ENCODE data around the gene DNAJB11. TPM values are rescaled to one million over a fixed set of nuclear protein-coding genes. Genes with fewer than 3 reads are reported as not detected.

DNAJB11 gene
- polyA plus RNA-seq, 1 experiment, result 56.2 TPM

DNA sequence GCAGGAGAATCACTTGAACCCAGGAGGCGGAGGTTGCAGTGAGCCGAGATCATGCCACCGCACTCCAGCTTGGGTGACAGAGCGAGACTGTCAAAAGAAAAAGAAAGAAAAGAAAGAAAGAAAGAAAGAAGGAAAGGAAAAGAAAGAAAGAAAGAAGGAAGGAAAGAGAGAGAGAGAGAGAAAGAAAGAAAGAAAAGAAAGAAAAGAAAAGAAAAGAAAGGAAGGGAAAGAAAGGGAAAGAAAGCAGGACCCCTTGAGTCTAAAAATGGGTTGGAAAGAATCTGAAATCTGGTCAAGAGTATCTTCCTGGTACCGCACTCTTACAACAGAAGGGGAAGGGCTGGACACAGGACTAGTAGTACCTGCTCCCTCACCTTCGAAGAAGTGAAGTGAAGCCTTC lies 45.9 kb upstream of the DNAJB11 start:
- POLR2A ChIA-PET, result no interaction called here
- Histone ChIP-seq H3K4me3 (ENCODE audit: low read depth, low read length) (no peak overlapping the region), H3K27ac (ENCODE audit: low read depth, low read length) (no peak overlapping the region), H3K9me3 (ENCODE audit: control insufficient read depth, insufficient read depth, low read length) (no peaks in the 10 kb centered on the region), H3K27me3 (ENCODE audit: control insufficient read depth, insufficient read depth, low read length) (peaks cover 4% of the 10 kb centered on the region)
- DNase-seq (ENCODE audit: low read depth, low spot score), result no peak
- TF ChIP-seq, protein P1, sequence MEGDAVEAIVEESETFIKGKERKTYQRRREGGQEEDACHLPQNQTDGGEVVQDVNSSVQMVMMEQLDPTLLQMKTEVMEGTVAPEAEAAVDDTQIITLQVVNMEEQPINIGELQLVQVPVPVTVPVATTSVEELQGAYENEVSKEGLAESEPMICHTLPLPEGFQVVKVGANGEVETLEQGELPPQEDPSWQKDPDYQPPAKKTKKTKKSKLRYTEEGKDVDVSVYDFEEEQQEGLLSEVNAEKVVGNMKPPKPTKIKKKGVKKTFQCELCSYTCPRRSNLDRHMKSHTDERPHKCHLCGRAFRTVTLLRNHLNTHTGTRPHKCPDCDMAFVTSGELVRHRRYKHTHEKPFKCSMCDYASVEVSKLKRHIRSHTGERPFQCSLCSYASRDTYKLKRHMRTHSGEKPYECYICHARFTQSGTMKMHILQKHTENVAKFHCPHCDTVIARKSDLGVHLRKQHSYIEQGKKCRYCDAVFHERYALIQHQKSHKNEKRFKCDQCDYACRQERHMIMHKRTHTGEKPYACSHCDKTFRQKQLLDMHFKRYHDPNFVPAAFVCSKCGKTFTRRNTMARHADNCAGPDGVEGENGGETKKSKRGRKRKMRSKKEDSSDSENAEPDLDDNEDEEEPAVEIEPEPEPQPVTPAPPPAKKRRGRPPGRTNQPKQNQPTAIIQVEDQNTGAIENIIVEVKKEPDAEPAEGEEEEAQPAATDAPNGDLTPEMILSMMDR (IDR thresholded peaks at IDR 0.05; ENCODE audit: low read depth, low read length), result no peak
- CTCF ChIA-PET, result no interaction called here

DNA sequence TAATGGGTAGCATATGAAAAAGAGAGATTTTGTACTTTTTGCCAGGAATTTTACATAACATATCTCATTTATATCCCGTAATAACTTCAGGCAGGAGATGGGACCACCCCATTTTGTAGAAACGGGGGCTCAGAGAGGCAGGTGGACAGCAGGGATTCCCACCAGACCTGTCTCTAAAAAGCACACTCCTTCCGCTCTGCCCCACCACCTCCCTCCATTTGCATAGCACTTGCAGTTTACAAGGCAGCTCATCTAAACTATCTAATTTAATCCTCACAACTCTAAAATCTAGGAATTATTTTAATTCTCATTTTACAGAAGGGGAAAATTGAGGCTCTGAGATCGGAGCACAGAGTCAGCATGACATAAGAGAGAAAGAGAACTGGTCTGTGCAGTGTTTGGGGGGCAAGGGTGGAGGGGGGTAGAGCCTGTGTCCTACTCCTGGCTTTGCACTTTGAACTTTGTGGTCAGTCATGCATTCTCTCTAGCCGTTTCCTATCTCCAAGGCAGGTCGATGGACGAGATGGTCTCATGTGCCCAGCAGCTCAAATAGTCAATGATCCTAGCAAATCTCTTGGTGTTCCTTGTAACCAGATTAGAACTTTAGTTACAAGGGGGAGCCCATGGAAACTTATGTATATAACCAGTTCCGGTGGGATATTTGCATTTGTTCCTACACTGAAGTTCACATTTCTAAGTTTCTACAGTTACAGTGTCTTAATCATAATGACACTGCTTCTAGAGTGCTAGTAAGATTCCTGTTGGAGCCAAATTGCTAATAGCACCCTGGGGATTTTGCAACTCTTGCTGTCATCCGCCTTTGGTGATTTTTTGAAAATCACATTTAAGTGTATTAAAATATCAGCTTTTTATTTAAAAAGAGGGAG lies 44.9 kb upstream of the DNAJB11 start:
- POLR2A ChIA-PET, result no interaction called here
- no peak for DNase-seq (ENCODE audit: low read depth, low spot score)
- CTCF ChIA-PET, result no interaction called here

DNA sequence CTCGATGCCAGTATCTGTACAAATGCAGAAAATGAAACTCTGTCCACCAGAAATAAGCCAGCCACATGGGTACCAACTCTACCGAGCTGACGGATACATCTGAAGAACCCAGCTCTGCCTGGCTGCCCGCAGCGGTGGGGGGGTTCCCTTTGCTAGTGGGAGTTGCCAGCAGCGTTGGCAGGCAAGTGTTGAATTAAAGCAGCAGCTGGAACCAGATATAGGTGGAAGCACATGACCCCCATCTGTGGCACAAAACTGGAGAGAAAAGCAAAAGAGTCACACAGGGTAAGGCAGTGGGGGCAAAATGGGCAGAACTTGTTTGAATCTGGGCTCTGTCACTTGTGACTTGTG lies 44.3 kb upstream of the DNAJB11 start:
- Histone ChIP-seq H3K27me3 (ENCODE audit: control insufficient read depth, insufficient read depth, low read length) (peaks cover 4% of the 10 kb centered on the region), H3K4me3 (ENCODE audit: low read depth, low read length) (no peak overlapping the region), H3K9me3 (ENCODE audit: control insufficient read depth, insufficient read depth, low read length) (no peaks in the 10 kb centered on the region), H3K27ac (ENCODE audit: low read depth, low read length) (no peak overlapping the region)
- DNase-seq (ENCODE audit: low read depth, low spot score), result no peak
- TF ChIP-seq, protein P1 (IDR thresholded peaks at IDR 0.05; ENCODE audit: low read depth, low read length), result no peak
- POLR2A ChIA-PET, result no interaction called here
- CTCF ChIA-PET, result no interaction called here

More for the DNA sequence above, 44.9 kb upstream of the DNAJB11 start:
- Histone ChIP-seq H3K27me3 (ENCODE audit: control insufficient read depth, insufficient read depth, low read length) (peaks cover 4% of the 10 kb centered on the region), H3K27ac (ENCODE audit: low read depth, low read length) (no peak overlapping the region), H3K9me3 (ENCODE audit: control insufficient read depth, insufficient read depth, low read length) (no peaks in the 10 kb centered on the region), H3K4me3 (ENCODE audit: low read depth, low read length) (no peak overlapping the region)
- TF ChIP-seq, protein P1 (IDR thresholded peaks at IDR 0.05; ENCODE audit: low read depth, low read length), result no peak

DNA sequence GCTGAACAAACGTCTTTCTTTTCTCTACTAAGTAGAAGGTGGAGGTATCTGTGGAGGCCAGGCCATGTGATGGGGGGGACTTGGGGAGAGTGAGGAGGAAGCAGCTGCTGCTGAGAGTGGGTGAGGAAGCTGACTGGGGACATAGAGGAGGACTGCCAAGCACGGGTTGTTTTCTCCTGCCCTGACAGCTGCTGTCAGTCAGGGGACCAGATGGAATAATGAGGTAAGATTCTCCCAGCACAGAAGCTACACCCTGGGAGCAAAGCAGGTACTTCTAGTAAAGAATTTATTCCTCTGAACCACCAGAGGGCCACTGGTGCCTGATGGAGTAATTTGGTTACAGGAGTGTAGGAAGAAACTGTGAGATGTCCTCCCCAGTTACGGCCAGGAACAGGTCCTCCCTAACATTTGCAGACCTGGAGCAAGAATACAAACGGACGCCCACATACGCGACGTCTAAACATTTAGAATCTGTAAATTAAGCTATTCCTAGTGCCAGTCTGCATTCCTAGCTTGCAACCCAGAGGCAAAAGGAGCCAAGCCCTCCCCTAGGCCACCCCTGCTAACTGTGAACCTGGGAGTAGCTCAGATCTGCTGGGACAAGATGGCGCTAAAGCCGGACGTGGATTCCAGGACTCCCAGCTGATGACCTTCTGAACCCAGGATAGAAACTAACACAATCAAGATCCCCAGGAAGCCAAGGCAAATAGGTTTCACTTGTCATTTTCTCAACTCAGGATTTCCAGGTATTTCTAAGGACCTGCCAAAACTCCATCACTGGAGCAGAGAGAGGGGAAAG lies 41.1 kb upstream of the DNAJB11 start:
- DNase-seq (ENCODE audit: low read depth, low spot score), result no peak

More for the DNA sequence above, 41.1 kb upstream of the DNAJB11 start:
- Histone ChIP-seq H3K27ac (ENCODE audit: low read depth, low read length) (no peak overlapping the region), H3K9me3 (ENCODE audit: control insufficient read depth, insufficient read depth, low read length) (no peaks in the 10 kb centered on the region), H3K27me3 (ENCODE audit: control insufficient read depth, insufficient read depth, low read length) (peaks cover 2% of the 10 kb centered on the region), H3K4me3 (ENCODE audit: low read depth, low read length) (no peak overlapping the region)
- ChIA-PET POLR2A (no interaction called here), CTCF (interaction anchor here (0.6 to 1.1 kb wide), 4 partner anchors 11 to 221 kb away, joined by 4 to 9 read pairs (median 6); no protein-coding TSS in a partner anchor)
- TF ChIP-seq, protein P1 (IDR thresholded peaks at IDR 0.05; ENCODE audit: low read depth, low read length), result no peak

All from AG04450 (cell line).